GM18870 (cell line): Measurements from ENCODE around the gene METAP1D.
"Not testable (repeated sequence)": the region's sequence is repeated elsewhere in the genome, so short reads cannot be mapped to it uniquely, and the experiment has no call there.

ENCODE experiments used
- ATAC-seq: cut with Tn5 transposase; IDR thresholded peaks from one replicate; pipeline ENCODE4 v1.9.1; 2021; ENCODE audit warnings: moderate library complexity; ENCODE audit not compliant: unreplicated experiment

METAP1D gene

GRCh38 chr2:171999604-172000469 lies at the start of gene METAP1D:
METAP1D (plus strand) TSS chr2:171999953; CDS start chr2:171999970, 17 bp downstream.
- peak; percentile 81 for ATAC-seq

- ATAC-seq: no peak
Measured at GRCh38 chr2:171952276-171952675, 47.5 kb upstream of the METAP1D start.

DNA sequence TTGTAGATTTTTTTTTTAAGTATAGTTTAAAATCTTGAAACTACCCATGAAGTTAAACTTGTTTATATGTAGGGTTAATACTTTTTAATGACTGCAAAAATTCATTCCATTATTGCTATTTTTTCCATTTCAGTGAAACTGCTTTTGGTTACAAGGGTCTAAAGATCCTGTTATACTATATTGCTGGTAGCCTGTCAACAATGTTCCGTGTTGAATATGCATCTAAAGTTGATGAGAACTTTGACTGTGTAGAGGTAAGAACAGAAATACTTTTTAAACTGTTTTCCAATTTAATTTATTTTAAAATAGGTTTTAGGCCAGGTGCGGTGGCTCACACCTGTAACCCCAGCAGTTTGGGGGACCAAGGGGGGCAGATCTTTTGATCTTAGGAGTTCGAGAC lies 47.0 kb upstream of the METAP1D start:
- ATAC-seq: no peak

DNA sequence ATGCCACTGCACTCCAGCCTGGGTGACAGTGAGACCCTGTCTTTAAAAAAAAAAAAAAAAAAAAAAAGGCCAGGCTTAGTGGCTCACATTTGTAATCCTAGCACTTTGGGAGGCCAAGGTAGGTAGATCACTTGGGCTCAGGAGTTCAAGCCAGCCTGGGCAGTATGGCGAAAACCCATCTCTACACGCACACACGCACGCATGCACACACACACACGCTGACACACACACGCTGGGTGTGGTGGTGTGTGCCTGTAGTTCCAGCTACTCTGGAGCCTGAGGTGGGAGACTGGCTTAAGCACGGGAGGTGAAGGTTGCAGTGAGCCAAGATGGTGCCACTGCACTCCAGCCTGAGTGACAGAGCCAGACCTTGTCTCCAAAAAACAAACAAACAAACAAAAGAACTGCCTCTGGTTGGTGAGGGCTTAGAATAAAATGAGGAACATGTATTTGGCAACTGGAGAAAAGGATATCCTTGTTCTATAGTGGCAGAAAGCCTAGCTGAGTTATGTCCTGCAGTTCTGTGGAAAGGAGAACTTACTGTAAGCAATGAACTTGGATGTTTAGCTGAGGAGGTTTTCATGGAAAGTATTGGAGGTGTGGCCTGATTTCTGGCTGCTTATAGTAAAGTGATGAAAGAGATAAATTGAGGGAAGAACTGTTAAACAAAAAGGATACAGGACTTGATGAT lies 43.5 kb upstream of the METAP1D start:
- ATAC-seq: no peak

DNA sequence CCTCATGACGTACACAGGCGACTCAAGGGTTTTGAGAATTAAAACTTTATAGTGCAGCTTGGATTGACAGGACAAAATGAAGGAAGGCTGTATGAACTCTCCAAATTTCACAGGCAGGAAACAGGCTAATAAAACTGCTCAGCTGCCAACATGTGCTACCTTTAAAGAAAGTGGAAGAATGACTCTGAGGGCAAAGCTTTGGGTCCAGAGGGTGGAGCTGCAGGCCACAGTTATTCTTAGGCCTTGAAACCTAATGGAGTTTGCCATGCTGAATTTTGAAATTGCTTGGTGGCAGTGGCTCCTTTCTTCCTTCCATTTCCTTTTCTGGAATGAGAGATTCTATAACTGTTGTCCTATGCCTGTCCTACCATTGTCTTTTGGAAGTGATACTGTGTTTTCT lies 42.7 kb upstream of the METAP1D start:
- ATAC-seq: no peak

- ATAC-seq: no peak
Measured at GRCh38 chr2:171958475-171958874, 41.3 kb upstream of the METAP1D start.

GRCh38 chr2:171959998-171960397 lies 39.8 kb upstream of the METAP1D start:
- ATAC-seq: no peak

- no peak for ATAC-seq
Measured at GRCh38 chr2:171960570-171960969, 39.2 kb upstream of the METAP1D start.

GRCh38 chr2:171963198-171963597 lies 36.6 kb upstream of the METAP1D start:
- ATAC-seq: no peak

- no peak for ATAC-seq
Measured at GRCh38 chr2:171964308-171964707, 35.4 kb upstream of the METAP1D start.

GRCh38 chr2:171965238-171965637 lies 34.5 kb upstream of the METAP1D start:
- ATAC-seq: no peak

DNA sequence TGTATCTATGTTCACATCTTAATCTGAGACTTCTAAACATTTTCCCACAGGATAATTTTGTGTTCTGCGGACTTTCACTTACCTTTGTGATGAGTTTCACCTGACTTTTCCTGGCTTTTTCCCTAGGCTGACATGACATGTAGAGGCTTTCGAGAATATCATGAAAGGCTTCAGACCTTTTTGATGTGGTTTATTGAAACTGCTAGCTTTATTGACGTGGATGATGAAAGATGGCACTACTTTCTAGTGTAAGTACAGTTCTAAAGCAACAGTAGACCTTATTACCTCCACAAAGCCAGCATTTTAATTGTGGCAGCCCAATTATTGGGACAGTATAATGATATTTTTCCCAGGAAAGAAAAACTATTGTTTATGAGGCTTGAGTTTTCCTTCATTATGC lies 34.1 kb upstream of the METAP1D start:
- no peak for ATAC-seq

DNA sequence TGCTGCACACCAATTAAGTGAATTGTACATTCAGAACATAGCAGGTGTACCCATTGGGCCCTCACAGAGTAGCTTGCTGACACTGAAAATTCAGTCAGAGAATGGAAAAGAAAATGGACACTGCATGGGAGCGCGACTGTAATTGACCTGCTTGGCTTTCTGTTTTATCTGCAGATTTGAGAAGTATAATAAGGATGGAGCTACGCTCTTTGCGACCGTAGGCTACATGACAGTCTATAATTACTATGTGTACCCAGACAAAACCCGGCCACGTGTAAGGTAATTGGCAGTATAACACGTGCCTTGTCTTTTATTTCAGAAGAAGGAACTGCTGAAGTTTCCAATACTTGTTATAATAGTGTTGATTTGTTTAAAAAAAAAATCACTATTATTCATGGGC lies 33.5 kb upstream of the METAP1D start:
- ATAC-seq: no peak

- ATAC-seq: no peak
Measured at GRCh38 chr2:171966688-171967087, 33.1 kb upstream of the METAP1D start.

GRCh38 chr2:171968509-171968908 lies 31.2 kb upstream of the METAP1D start:
- ATAC-seq: no peak

DNA sequence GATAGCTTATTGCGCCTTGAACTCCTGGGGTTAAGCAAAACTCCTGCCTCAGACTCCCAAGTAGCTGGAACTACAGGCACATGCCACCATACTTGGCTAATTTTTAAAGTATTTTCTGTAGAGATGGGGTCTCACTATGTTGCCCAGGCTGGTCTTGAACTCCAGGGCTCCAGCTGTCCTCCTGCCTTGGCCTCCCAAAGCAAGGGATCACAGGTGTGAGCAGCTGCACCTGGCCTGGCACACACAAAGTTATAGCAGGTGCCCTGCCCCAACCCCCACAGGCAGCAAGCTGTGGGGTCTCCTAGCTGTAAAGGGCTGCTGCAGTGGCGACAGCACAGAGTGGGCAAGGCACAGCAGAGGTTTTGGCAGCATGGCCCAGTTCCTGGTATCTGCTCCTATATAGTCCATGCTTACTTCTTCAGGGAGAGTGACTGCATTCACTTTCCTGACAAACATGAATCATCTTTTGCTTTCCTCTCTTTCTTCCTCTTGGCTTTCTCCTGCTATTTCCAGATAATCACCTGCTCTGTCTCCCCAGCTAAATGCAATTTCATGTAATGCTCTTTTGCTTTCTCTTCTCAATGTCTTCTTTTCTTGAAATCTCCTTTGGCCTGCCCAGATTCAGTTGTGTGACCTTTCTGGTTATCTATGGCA lies 27.3 kb upstream of the METAP1D start:
- no peak for ATAC-seq

- ATAC-seq: no peak
Measured at GRCh38 chr2:171979103-171979502, 20.6 kb upstream of the METAP1D start.

DNA sequence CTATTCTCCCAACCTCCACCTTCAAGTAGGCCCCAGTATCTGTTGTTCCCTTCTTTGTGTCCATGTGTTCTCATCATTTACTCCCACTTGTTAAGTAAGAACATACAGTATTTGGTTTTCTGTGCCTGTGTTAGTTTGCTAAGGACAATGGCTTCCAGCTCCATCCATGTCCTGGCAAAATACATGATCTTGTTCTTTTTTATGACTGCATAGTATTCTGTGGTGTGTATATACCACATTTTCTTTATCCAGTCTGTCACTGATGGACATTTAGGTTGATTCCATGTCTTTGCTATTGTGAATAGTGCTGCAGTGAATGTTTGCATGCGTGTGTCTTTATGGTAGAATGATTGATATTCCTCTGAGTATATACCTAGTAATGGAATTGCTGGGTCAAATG lies 15.8 kb upstream of the METAP1D start:
- not testable (repeated sequence) for ATAC-seq

GRCh38 chr2:171985076-171985475 lies 14.7 kb upstream of the METAP1D start:
- no peak for ATAC-seq

- ATAC-seq: no peak
Measured at GRCh38 chr2:171986778-171987177, 13.0 kb upstream of the METAP1D start.

DNA sequence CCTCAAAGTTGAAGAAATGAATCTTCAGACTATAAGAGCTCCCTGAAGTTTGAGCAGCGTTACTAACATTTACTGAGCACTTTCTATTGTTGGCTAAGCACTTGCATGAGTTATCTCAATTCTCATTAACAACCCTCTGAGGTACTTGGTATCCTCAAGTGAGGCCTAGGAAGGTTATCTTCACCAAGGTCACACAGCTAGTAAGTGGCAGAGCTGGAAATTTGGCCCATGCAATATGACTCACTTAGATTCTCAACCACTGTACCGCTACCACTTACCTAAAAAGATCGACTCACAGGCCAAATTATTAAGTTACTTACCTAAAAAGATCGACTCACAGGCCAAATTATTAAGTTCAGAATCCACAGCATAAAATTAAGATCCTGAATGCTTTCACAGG lies 8.7 kb upstream of the METAP1D start:
- ATAC-seq: no peak

GRCh38 chr2:171995586-171995985 lies 4.2 kb upstream of the METAP1D start:
- no peak for ATAC-seq
